HG03064 (cell line): ENCODE measurements around the gene MFSD2A.
"Not testable (repeated sequence)": the region's sequence is repeated elsewhere in the genome, so short reads cannot be mapped to it uniquely, and the experiment has no call there.

ENCODE experiments used
- ATAC-seq: cut with Tn5 transposase; IDR thresholded peaks from one replicate; pipeline ENCODE4 v1.9.1; 2021; ENCODE audit warnings: low read depth; ENCODE audit not compliant: unreplicated experiment

Gene MFSD2A

DNA sequence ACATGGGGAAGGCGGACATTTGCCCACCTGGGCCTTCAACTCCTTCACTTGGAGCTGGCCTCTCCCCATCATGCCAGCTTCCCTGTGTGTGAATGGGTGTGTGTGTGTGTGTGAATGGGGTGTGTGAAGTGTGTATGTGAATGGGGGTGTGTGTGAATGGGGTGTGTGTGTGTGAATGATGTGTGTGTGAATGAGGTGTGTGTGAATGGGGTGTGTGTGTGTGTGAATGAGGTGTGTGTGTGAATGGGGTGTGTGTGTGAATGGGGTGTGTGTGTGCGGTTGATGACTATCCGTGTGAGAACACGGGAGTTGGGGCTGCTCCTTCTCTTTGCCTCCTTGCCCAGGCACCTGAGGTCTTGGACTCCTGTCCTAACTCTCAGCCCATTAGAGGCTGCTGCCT, 9.6 kb downstream of the MFSD2A start:
- no peak for ATAC-seq

GRCh38 chr1:39965044-39965443, 10.1 kb downstream of the MFSD2A start:
- ATAC-seq = no peak

- no peak for ATAC-seq
These were observed 14.1 kb downstream of the MFSD2A start for GRCh38 chr1:39969048-39969447.

DNA sequence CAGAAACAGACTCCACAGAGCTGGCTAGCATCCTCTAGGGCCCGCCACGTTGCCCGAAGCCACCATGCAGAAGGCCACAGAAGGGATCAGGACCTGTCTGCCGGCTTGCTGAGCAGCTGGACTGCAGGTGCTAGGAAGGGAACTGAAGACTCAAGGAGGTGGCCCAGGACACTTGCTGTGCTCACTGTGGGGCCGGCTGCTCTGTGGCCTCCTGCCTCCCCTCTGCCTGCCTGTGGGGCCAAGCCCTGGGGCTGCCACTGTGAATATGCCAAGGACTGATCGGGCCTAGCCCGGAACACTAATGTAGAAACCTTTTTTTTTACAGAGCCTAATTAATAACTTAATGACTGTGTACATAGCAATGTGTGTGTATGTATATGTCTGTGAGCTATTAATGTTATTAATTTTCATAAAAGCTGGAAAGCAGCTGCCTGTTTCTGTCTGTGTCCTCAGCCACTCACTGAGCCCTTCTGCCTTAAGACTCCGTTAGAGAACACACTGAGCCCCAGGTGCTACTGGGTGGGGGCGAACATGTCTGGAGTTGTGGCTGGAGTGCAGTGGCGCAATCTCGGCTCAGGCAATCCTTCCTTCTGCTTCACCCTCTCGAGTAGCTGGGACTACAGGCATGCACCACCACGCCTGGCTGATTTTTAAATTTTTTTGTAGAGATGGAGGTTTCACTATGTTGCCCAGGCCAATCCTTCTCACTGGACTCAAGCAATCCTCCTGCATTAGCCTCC, 14.8 kb downstream of the MFSD2A start:
- ATAC-seq = no peak

- ATAC-seq = no peak
These were observed 15.3 kb downstream of the MFSD2A start for GRCh38 chr1:39970274-39970673.

DNA sequence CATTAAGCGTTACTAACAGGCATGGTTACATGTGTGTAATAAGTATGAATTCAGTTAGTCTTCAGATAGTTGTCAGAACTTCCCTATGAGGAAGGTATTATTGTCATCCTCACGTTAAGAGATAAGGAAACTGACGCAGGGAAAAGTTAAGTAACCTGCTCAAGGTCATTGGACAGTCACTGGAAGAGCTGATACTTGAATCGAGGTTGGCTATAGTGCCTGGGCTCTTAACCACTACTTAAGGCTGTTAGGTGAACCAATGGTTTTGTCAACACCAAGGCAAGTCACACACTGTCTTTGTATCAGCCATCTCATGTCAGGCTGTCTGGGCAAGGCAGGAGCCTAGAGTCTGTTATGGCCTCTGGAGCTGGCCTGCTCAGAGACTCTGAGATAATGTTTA, 16.2 kb downstream of the MFSD2A start:
- ATAC-seq = no peak

GRCh38 chr1:39973503-39974135, 18.7 kb downstream of the MFSD2A start:
- ATAC-seq = no peak

DNA sequence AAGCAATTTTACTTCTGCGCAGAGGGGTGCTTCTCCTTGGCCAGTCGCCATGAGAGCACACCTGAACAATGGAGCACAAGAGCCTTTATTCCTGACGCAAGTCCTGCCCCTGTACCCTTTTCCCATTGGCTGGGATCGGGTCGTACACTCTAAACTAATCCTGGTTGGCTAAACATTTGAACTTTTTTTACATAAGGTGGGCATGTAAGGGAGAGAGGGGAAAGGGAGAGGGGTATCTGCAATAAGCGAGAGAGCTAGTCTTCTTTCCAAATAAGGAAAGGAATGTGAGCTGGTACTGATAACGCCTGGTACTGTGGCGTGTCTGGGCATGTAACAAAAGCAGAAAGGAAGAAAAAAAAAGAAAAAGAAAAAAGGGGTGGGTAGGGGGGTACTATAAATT, 21.8 kb downstream of the MFSD2A start:
- ATAC-seq = no peak

- no peak for ATAC-seq
These were observed 22.3 kb downstream of the MFSD2A start for GRCh38 chr1:39977202-39977601.

- ATAC-seq = no peak
These were observed 24.7 kb downstream of the MFSD2A start for GRCh38 chr1:39979654-39980053.

GRCh38 chr1:39980555-39981313, 25.8 kb downstream of the MFSD2A start:
- ATAC-seq = no peak

DNA sequence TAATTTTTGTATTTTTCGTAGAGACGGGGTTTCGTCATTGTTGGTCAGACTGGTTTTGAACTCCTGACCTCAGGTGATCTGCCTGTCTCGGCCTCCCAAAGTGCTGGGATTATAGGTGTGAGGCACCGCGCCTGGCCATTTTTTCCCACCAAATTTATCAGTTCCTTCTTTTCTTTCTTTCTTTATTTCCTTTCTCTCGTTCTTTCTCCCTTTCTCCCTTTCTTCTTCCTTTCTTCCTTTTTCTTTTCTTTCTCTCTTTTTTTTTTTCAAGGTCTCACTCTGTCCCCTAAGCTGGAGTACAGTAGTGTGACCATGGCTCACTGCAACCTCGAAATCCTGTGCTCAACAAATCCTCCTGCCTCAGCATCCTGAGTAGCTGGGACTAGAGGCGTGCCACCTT, 26.4 kb downstream of the MFSD2A start:
- no peak for ATAC-seq

- no peak for ATAC-seq
These were observed 27.0 kb downstream of the MFSD2A start for GRCh38 chr1:39981945-39982344.

GRCh38 chr1:39984480-39984879, 29.5 kb downstream of the MFSD2A start:
- not testable (repeated sequence) for ATAC-seq

DNA sequence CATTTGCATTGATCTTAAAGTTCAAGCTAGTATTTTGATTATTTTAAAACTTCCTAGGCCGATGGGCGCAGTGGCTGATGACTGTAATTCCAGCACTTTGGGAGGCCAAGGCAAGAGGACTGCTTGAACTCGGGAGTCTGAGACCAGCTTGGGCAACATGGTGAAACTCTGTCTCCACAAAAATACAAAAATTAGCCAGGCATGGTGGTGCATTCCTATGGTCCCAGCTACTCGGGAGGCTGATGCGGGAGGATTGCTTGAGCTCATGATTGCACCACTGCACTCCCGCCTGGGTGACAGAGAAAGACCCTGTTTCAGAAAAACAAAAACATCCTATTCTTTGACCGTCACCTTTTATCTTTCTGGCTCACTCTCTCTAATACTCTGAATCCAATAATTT, 30.0 kb downstream of the MFSD2A start:
- no peak for ATAC-seq

- no peak for ATAC-seq
These were observed 32.9 kb downstream of the MFSD2A start for GRCh38 chr1:39987869-39988268.

DNA sequence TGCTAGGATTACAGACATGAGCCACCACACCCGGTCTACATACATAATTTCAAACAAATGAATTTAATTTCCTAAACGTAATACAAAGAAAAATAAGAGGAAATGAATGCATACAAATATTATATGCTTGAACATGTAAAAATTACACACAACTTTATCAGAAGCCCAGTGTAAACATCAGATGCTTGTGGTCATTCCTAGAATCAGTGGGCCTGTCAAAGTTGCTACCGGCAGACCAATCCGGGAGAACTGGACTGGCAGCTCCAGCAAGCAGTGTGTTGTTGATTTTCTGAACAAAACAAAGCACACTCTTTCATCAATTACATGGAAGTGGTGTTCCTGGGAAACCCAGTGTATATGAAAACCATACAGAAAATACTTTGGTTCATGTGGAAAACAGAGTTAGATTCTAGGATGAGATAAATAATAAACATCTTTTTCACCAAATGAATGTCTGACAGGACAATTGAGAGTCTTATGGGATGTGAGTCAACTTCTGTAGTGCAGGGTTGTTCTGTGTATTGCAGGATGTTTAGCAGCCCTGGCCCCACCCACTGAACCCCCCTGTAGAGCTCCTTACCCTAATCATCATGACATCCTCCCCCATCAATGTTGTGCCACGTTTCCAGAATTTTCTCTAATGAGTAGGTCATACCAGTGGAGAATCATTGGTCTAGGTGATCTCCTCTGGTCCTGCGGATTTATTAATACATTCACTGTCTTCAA, 33.8 kb downstream of the MFSD2A start:
- no peak for ATAC-seq

DNA sequence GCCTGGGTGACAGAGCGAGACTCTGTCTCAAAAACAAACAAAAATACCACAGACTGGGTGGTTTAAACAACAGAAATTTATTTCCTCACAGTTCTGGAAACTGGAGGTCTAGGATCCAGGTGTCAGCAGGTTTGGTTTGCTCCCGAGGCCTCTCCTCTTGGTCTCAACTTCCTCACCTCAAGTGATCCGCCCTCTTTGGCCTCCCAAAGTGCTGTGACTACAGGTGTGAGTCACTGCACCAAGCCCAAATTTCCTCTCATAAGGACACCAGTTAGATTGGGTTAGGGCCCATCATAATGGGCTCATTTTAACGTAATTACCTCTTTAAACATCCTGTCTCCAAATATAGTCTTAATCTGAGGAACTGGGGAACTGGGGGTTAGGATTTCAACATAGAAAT, 35.5 kb downstream of the MFSD2A start:
- ATAC-seq = no peak

DNA sequence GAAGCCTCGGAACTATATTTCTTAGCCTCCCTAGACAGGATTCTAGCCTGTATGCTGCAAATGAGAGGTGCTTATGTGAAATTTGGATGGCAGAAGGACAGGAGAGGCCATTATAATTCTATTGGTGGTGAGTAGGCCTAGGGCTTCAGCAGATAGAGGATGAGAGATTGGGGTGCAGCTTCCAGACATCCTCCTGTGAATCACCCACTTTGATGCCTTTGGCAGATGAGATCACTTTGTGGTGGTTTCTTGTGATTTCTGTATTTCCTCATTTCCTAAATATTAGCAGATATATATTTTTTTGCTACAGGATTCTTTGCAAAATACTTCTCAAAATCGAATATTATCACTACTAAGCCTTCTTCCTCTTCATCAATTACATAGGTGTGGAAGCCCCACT, 37.3 kb downstream of the MFSD2A start:
- ATAC-seq = no peak

DNA sequence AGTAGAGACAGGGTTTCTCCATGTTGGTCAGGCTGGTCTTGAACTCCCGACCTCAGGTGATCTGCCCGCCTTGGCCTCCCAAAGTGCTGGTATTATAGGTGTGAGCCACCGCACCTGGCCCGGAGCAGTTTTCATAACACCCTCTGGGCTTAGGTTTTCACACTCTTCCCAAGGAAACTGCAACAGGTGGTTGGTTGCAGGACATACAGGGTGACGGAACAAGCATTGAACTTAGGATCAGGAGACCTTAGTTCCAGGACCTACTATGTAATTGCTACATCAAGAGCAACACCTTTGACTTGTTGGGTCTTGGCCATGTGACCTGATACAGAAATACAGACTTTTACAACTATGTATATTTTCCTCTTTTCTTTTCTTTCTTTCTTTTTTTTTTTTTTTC, 37.9 kb downstream of the MFSD2A start:
- no peak for ATAC-seq

- ATAC-seq = peak; percentile 93
These were observed 41.0 kb downstream of the MFSD2A start for GRCh38 chr1:39995973-39996393.
